Spleen (tissue), 11 donors: ENCODE data around the gene UNC119. TPM values are rescaled to one million over a fixed set of nuclear protein-coding genes. Genes with fewer than 3 reads are reported as not detected.

ENCODE experiments used
- DNase-seq: peaks from one replicate; pipeline ENCODE4 v3.0.0-alpha.2; 2020
- H3K27ac ChIP-seq, 8 donors: fragments of 200-600 bp; sonication (generic) in 7 of 8; 1 replicate in 4 of 8; 2 replicates in 4 of 8; pipeline versions ENCODE4 v1.5.0 to v1.8.0; 2016 to 2021; ENCODE audit warnings: inconsistent platforms in 4 of 8, mild to moderate bottlenecking in 4 of 8, moderate library complexity in 1 of 8
- H3K27me3 ChIP-seq, 7 donors: fragments of 200-600 bp; sonication (generic) in 6 of 7; replicated peaks in 1 of 7; 1 replicate in 4 of 7; 2 replicates in 3 of 7; pipeline versions ENCODE4 v1.5.0 to v1.8.0; 2016 to 2021; ENCODE audit warnings: inconsistent platforms in 3 of 7, mild to moderate bottlenecking in 1 of 7
- H3K36me3 ChIP-seq, 6 donors: fragments of 200-600 bp; sonication (generic) in 5 of 6; 1 replicate in 4 of 6; 2 replicates in 2 of 6; pipeline versions ENCODE4 v1.5.0 to v1.8.0; 2016 to 2021; ENCODE audit warnings: inconsistent platforms in 2 of 6
- H3K4me1 ChIP-seq, 6 donors: fragments of 200-600 bp; sonication (generic) in 5 of 6; 1 replicate in 3 of 6; 2 replicates in 3 of 6; pipeline versions ENCODE4 v1.5.0 to v1.8.0; 2016 to 2021; ENCODE audit warnings: inconsistent platforms in 3 of 6
- H3K4me3 ChIP-seq, 8 donors: fragments of 200-600 bp; sonication (generic) in 7 of 8; 1 replicate in 4 of 8; 2 replicates in 4 of 8; pipeline versions ENCODE4 v1.5.0 to v1.8.0; 2016 to 2021; ENCODE audit warnings: inconsistent platforms in 4 of 8, mild to moderate bottlenecking in 4 of 8, moderate library complexity in 2 of 8
- H3K9me3 ChIP-seq, 8 donors: fragments of 200-600 bp; sonication (generic) in 7 of 8; 1 replicate in 4 of 8; 2 replicates in 4 of 8; pipeline versions ENCODE4 v1.5.0 to v1.8.0; 2016 to 2021; ENCODE audit warnings: inconsistent platforms in 4 of 8
- CTCF ChIP-seq, 11 experiments: fragments of 200-600 bp in 7 of 11; fragments of 450-650 bp in 4 of 11; sonication (generic) in 4 of 11; IDR thresholded peaks in 8 of 11; conservative IDR thresholded peaks in 3 of 11; 1 replicate in 7 of 11; 2 replicates in 4 of 11; pipeline versions ENCODE4 v1.4.0 to v1.8.0; 2016 to 2021; ENCODE audit warnings: antibody characterized with exemption in 11 of 11, inconsistent platforms in 4 of 11, mild to moderate bottlenecking in 1 of 11
- POLR2A ChIP-seq, 3 donors: fragments of 450-650 bp; IDR thresholded peaks; one replicate each; pipeline ENCODE4 v1.5.1; 2017; ENCODE audit warnings: antibody characterized with exemption in 3 of 3, mild to moderate bottlenecking in 1 of 3
- POLR2AphosphoS5 ChIP-seq, 3 donors: sonication (generic); formaldehyde crosslinking; IDR thresholded peaks; one replicate each; pipeline ENCODE4 v1.5.1; 2017; ENCODE audit warnings: antibody characterized with exemption in 3 of 3
- WGBS, 5 donors: extraction: QIAGEN DNeasy Blood & Tissue Kit in 3 of 5; methylation state at CpG; one replicate each; pipeline versions ENCODE4 v1.1.5 to v1.1.7; 2013 to 2018; 5-methylcytosine and 5-hydroxymethylcytosine counted together
- intact Hi-C: fragments of 100-400 bp; cut with DNase I; formaldehyde crosslinking; loops from one replicate; pipeline ENCODE4 v1.15.0; 2023; ENCODE audit warnings: low total_unique reads
- polyA plus RNA-seq, 3 donors: library from polyadenylated mRNA; stranded (reverse); fragments of 200-250 nt; gene quantifications; one replicate each; pipeline ENCODE4 v1.2.1, GENCODE V29; 2013
- total RNA-seq, 7 donors: library from RNA; depleted of rRNA in 3 of 7; stranded (reverse); fragments of >200 nt in 3 of 7; fragmentation: NEBNext Ultra II Directional in 4 of 7; extraction: Animal tissue kit (Norgen Biotek cat#: 25700) in 4 of 7; gene quantifications; one replicate each; pipeline versions ENCODE4 v1.1.0 to v1.2.1, GENCODE V29; 2016 to 2021
- donor health status: healthy with polysubstance abuse.
- donor health status: DM: no; HTN: no; CAD: no; lungs with moderate emphysema.
- donor health status: DM: no; HTN: no; CAD: no.
- donor health status: Bipolar disorder and iron deficiency.
- donor health status: healthy.
- donor health status: DM: no; HTN: no; CAD: no.
- donor health status: DM: yes; HTN: yes; CAD: no.

Gene UNC119
- total and polyA plus RNA-seq, 10 donors: 41.5 to 76.0 (median 62.4) TPM

GRCh38 chr17:28533091-28533807, 19.2 kb downstream of the UNC119 start:
- intact Hi-C loops: no loop called here
- no peaks in the 10 kb centered on the region for H3K36me3 ChIP-seq
- no peaks in the 10 kb centered on the region for H3K4me1 ChIP-seq
- H3K9me3 ChIP-seq: no peaks in the 10 kb centered on the region
- no peak overlapping the region for H3K27ac ChIP-seq
- H3K4me3 ChIP-seq: no peak overlapping the region
- TF ChIP-seq POLR2AphosphoS5 (IDR thresholded peaks at IDR 0.05) (no peak), POLR2A (IDR thresholded peaks at IDR 0.05) (no peak), CTCF (IDR thresholded peaks at IDR 0.05 in 8 of 11, conservative IDR thresholded peaks at IDR 0.05 in 3 of 11) (no peak)
- DNase-seq: no peak
- H3K27me3 ChIP-seq: peaks cover 0 to 9% (median 0%) of the 10 kb centered on the region in 7 donors
- 79 to 90% (median 84%) methylated on average over 14 to 16 of the region's 16 CpGs for WGBS, 5 donors

GRCh38 chr17:28532050-28532960, 20.1 kb downstream of the UNC119 start:
- TF ChIP-seq CTCF (IDR thresholded peaks at IDR 0.05 in 8 of 11, conservative IDR thresholded peaks at IDR 0.05 in 3 of 11) (no peak), POLR2AphosphoS5 (IDR thresholded peaks at IDR 0.05) (no peak), POLR2A (IDR thresholded peaks at IDR 0.05) (no peak)
- WGBS, 5 donors: 69 to 90% (median 82%) methylated on average over 6 to 7 of the region's 7 CpGs
- Histone ChIP-seq H3K4me3 (no peak overlapping the region), H3K4me1 (no peaks in the 10 kb centered on the region), H3K27me3 (peaks cover 0 to 9% (median 0%) of the 10 kb centered on the region in 7 donors), H3K27ac (no peak overlapping the region), H3K36me3 (no peaks in the 10 kb centered on the region), H3K9me3 (no peaks in the 10 kb centered on the region)
- intact Hi-C loops: no loop called here
- no peak for DNase-seq

GRCh38 chr17:28530926-28531325, 21.5 kb downstream of the UNC119 start:
- Histone ChIP-seq H3K27me3 (peaks cover 0 to 9% (median 0%) of the 10 kb centered on the region in 7 donors), H3K4me1 (no peaks in the 10 kb centered on the region), H3K9me3 (no peaks in the 10 kb centered on the region), H3K27ac (no peak overlapping the region), H3K4me3 (no peak overlapping the region), H3K36me3 (no peaks in the 10 kb centered on the region)
- TF ChIP-seq POLR2AphosphoS5 (IDR thresholded peaks at IDR 0.05) (no peak), CTCF (IDR thresholded peaks at IDR 0.05 in 8 of 11, conservative IDR thresholded peaks at IDR 0.05 in 3 of 11) (no peak), POLR2A (IDR thresholded peaks at IDR 0.05) (no peak)
- intact Hi-C loops: no loop called here
- 72 to 80% (median 78%) methylated on average over 7 of the region's 7 CpGs for WGBS, 5 donors
- DNase-seq: no peak

GRCh38 chr17:28530250-28530649, 22.2 kb downstream of the UNC119 start:
- 86 to 92% (median 87%) methylated on average over 4 of the region's 4 CpGs for WGBS, 5 donors
- no peak overlapping the region for H3K27ac ChIP-seq
- intact Hi-C loops: no loop called here

More at GRCh38 chr17:28530250-28530649, 22.2 kb downstream of the UNC119 start:
- no peaks in the 10 kb centered on the region for H3K36me3 ChIP-seq
- TF ChIP-seq CTCF (IDR thresholded peaks at IDR 0.05 in 8 of 11, conservative IDR thresholded peaks at IDR 0.05 in 3 of 11): no peak
- no peak for TF ChIP-seq POLR2AphosphoS5 (IDR thresholded peaks at IDR 0.05)
- no peak for TF ChIP-seq POLR2A (IDR thresholded peaks at IDR 0.05)
- H3K4me3 ChIP-seq: no peak overlapping the region
- H3K9me3 ChIP-seq: no peaks in the 10 kb centered on the region
- H3K4me1 ChIP-seq: no peaks in the 10 kb centered on the region
- DNase-seq: no peak
- H3K27me3 ChIP-seq: peaks cover 0 to 9% (median 0%) of the 10 kb centered on the region in 7 donors
